ENCODE results near the gene TDRD5.

The TDRD5 gene

DNA sequence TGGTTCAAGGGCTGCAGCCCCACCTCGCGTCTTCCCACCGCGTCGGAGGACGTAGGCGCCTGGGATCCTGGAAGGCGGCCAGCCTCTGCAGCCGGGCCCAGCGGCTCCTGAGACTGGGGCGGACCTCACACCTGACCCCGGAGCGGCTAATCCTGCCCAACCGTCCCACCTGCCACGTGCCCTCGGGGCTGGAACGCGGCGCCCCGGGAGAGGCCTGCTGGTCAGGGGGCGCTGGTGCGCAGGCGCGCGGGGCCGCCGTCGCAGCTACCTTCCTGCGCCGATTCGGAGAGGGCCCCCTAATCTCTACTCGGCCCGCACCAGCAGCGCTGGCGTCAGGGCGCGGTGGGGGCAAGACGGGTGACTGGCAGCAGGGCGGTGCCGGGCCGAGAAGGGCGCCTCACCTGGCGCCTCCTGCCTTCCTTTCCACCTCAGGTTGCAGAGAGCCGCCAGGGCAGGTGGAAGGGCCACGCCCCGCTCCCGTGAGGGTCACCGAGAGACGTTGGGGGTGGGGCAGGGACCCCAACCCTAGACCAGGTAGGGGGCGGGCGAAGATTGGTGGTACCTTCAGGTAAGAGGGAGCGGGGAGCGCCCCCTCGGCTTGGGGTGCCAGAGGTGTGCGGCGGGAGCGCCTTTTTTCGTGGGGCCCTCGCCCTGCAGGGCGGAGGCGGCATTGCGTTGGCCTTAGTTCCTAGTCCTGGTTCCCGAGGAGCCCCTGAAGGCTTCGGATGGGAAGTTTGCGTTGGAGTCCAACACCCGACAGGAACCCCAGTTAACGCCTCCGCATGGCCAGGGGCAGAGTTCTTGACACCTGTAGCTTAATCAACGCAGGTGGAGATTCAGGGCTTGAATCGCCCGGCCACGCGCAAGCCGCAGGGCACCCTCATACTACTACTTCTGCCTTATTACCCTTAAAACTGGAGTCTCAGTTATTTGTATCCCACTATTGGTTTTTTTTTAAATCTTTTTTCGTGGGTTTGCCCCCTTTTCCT, at the start of gene TDRD5:
Gene TDRD5 (plus strand): TSS at position 241 of the 989 bp plus-strand sequence. CDS start 784 bp downstream, outside the sequence.
- no peak for DNase-seq

DNA sequence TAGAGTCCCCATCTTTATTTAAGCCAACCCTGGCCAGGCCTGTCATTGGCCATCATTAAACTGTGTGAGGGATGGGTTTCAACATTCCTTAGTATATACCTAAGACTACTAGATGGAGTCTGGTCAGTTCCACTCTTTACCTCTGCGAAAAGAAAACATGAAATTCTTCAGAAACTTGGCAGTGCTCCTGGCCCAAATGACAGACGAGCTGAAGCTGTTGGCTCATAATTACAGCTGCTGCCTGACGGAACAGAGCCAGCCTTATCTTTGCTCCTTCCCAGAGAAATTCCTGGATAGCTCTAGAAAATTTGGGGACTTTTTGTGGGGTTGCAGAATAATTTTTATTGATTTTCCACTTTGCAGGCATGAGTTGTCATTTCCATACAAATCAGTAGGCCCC, 46.3 kb upstream of the TDRD5 start:
- DNase-seq, result no peak

DNA sequence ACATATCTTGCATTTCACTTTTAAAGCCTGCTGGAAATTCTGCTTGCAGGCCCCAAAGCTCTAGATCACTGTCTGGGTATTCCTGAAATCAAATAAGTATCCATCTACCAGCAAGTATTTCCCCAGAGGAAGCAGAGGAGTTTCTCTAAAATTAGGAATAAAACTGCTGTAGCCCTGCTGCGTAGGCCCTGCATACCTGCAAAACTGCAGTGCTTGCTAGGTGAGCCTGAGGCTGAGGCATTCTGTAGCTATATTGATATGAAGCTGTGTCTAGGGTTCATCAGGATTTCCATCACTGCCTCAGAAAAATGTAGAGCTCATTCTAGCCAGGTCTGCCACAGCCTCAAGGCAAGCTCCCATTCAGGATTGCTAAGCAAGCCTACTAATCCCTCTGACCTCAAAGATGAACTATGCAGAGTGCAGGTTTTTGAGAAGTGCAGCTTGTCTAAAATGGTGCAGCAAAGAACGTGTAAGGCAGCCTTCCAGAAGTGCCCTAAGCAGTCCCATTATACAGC, 44.6 kb upstream of the TDRD5 start:
- no peak for DNase-seq

DNA sequence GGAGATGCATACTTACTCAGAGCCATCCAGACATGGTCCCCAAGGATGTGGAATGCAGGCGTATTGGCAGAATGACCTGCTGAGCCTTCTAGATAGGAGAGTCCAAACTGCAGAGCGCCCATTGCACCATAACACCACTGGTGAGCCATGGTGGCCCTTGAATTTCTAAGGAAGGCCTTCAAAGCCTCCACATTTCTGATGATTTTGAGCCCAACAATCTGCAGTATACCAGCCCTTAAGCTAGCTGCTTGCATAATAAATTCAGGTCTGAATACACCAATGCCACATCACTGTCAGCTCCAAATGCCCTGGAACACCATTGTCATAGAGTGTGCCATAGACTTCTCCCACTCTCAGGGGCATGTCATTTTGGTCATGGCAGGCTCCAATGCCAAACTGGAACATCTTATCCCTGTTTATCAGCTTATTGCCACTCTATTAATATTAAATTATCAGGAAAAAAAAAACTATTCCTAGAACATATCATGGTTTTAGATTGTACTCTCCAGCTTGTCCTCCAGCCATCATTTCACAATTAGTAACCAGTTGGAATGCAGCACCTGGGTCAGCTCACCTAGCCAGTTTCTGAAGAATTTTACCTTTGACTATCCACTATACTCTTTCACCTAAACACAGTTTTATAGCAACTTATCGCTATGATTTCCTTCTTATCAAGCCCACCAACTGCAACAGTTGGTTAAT, 42.8 kb upstream of the TDRD5 start:
- no peak for DNase-seq

DNA sequence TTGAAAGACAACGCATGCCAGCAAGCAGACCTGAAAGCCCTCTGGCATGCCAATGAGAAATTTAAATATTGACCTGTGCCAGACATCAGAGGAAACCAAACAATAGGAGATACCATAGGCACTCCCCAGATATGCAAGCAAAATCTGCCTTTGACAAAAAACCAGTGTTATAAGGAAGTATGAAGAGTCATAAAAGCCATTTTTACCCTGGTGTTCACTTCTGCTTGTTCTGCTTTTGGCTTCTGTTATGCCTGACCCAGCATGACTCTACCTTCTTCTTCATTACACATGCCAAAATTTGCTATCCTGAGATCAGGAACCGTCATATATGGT, 42.3 kb upstream of the TDRD5 start:
- DNase-seq, result no peak

- no peak for DNase-seq
These were observed 40.6 kb upstream of the TDRD5 start for GRCh38 chr1:179550746-179551682.

- no peak for DNase-seq
These were observed 37.2 kb upstream of the TDRD5 start for GRCh38 chr1:179554427-179554826.

- no peak for DNase-seq
These were observed 33.6 kb upstream of the TDRD5 start for GRCh38 chr1:179558078-179558477.

GRCh38 chr1:179575497-179576314, 15.9 kb upstream of the TDRD5 start, which contains the start of gene NPHS2:
NPHS2 (minus strand) TSS chr1:179575948; CDS start chr1:179575864, 84 bp downstream.
- no peak for DNase-seq

- no peak for DNase-seq
These were observed 15.1 kb upstream of the TDRD5 start for GRCh38 chr1:179576509-179576908.

DNA sequence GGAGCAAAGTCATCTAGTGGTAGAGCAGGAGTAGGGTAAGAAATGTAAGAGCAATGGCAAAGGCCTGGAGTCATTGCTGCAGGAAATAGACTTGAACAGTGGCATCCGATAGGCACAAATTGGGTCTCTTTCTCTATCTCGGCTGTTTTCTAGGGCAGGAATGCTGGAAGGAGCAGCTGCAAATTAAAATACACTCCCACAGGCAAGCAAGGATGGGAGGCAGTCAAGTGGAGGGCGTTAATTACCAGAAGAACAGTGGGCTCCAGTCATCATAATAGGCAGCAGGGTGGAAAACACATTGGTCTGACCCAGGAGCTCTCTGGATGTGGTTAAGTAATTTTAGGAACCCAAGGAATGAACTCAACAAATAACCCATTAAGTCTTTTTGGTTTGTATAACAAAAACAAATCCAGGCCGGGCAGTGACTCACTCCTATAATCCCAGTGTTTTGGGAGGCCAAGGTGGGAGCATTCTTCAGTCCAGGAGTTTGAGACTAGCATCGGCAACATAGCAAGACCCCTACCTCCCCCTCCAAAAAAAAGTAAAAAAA, 7.8 kb upstream of the TDRD5 start:
- no peak for DNase-seq

DNA sequence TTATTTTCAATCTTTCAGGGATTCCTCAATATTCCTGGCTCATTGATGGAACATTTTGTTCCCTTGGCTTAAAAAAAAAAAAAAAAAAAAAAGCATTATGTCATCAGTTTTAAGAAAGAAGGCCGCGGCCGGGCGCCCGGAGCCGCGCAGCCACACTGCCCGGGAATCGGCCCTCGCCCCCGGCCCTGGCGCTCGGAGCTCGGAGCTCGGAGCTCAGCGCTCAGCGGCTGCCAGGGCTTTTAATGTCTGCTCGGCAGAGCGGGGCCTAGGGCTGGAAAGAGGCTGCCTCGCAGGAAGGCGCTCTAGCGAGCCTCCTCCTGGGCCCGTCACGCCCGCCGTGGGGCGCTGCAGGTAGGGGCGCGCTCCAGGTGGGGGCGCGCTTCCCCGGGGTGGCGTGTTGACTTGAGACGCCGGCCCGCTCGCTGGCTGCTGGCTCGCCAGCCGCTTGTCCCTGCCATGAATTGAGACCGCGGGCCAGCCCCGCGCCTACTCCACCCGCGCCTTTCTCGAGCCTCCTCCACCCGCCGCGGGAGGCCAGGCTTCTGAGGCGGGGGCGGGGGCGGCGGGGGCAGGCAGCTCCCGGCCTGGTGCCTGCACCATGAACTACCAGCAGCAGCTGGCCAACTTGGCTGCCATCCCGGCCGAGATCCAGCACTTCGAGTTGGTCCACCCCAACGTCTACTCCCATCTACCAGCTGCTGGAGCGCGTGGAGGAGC, 5.4 kb upstream of the TDRD5 start:
- no peak for DNase-seq

- no peak for DNase-seq
These were observed 4.3 kb upstream of the TDRD5 start for GRCh38 chr1:179587336-179587735.

DNA sequence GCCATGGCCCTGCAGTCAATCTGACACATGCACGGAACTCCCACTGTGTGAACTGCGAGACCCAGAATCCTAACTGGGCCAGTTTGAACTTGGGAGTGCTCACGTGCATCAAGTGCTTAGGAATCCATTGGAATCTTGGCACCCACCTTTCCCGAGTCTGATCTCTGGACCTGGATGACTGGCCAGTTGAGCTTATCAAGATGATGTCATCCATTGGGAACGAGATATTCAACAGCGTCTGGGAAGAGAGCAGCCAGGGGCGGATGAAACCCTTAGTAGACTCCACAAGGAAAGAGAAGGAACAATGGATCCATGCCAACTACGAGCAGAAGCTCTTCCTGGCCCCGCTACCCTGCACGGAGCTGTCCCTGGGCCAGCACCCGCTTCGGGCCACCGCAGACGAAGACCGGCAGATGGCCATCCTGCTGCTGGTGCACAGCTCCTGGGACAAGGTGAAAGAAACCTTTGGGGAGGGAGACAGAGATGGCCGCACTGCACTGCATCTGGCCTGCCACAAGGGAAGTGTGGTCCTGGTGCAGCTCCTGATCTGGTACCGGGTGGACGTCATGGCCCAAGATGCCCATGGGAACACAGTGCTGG, 3.1 kb upstream of the TDRD5 start:
- no peak for DNase-seq

- DNase-seq, result no peak
These were observed 2.1 kb upstream of the TDRD5 start for GRCh38 chr1:179589509-179589908.

DNA sequence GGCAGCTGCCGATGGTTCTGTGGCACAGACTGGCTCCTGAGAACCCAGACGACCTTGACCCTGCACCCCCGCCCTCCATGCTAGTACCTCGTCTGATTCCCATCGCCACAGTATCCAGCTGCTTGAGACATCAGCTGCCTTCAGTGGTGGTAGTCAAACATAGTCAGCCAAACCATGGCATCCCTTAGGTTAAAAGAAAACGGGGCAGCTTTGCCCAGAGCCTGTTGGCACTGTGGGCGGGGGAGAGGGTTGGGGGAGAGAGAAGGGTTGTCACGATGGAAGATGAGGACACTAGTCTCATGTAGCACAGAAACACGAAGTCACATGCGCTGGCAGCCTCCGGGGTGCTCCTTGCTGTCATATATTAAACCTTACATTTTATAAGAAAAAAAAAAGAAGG, 961 bp upstream of the TDRD5 start:
- DNase-seq, result no peak

GRCh38 chr1:179591253-179591591, 410 bp upstream of the TDRD5 start:
- no peak for DNase-seq

GRCh38 chr1:179598631-179599030, 7.0 kb downstream of the TDRD5 start:
- DNase-seq, result no peak

DNA sequence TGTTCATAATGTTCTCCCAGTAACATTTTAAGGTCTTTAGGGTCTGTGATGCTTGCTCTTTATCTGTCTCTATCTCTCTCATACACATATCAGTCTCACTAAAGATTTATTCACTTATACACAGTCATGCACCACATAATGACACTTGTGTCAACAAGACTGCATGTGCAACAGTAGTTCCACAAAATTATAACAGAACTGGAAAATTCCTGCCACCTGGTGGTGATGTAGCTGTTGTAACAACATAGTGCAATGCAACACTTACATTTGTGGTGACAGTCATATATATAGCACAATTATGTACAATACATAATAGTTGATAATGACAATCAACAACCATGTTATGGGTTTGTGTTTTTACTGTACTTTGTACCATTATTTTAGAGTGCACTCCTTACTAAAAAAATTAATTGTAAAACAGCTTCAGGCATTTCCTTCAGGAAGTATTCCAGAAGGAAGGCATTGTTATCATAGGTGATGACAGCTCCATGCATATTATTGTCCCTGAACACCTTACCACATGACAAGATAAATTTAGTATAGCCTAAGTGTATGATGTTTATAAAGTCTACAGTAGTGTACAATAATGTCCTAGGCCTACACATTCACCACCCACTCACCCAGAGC, 8.1 kb downstream of the TDRD5 start:
- DNase-seq, result no peak

DNA sequence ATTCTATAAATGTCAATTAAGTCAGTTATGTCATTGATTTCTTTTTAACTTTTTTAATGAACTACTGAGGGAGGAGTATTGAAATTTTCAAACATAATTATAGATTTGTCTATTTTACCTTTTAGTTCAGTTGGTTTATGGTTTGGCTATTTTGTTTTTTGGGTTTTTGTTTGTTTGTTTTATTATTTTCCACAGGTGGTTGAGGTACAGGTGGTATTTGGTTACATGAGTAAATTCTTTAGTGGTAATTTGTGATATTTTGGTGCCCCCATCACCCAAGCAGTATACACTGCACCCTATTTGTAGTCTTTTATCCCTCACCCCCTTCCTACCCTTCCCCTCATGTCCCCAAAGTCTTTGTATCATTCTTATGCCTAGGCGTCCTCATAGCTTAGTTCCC, 9.5 kb downstream of the TDRD5 start:
- no peak for DNase-seq

Data from activated T-cell treated with anti-CD3 and anti-CD28 coated beads, Interleukin-2, amount 50 U/mL, for 1 hour (primary cell).